Naive B cell (primary cell): ENCODE data around the gene MSMP. TPM values are rescaled to one million over a fixed set of nuclear protein-coding genes. Genes with fewer than 3 reads are reported as not detected.

ENCODE experiments used
- ATAC-seq, 2 donors: fragments of 150-1000 bp; cut with Tn5 transposase; 2 replicates each; pipeline ENCODE4 v1.10.0; 2021; ENCODE audit warnings: low read depth in 2 of 2, mild to moderate bottlenecking in 2 of 2, moderate library complexity in 2 of 2
- DNase-seq: peaks from one replicate; pipeline ENCODE4 v3.0.0; 2022
- H3K27ac Mint-ChIP-seq, 6 donors: one replicate each; pipeline ENCODE4 v1.8.0; 2020 to 2022; ENCODE audit warnings: mild to moderate bottlenecking in 6 of 6, mixed read lengths in 6 of 6, moderate library complexity in 5 of 6, inconsistent platforms in 2 of 6
- H3K27me3 Mint-ChIP-seq, 3 donors: one replicate each; pipeline ENCODE4 v1.8.0; 2021 to 2022; ENCODE audit warnings: mixed read lengths in 3 of 3, mild to moderate bottlenecking in 1 of 3
- H3K36me3 Mint-ChIP-seq, 2 donors: one replicate each; pipeline ENCODE4 v1.8.0; 2020 to 2022; ENCODE audit warnings: mixed read lengths in 2 of 2, inconsistent platforms in 1 of 2, mild to moderate bottlenecking in 1 of 2
- H3K4me1 Mint-ChIP-seq, 3 donors: one replicate each; pipeline ENCODE4 v1.8.0; 2020 to 2022; ENCODE audit warnings: mixed read lengths in 3 of 3, inconsistent platforms in 1 of 3, mild to moderate bottlenecking in 1 of 3, moderate library complexity in 1 of 3
- H3K4me3 Mint-ChIP-seq, 8 donors: one replicate each; pipeline ENCODE4 v1.8.0; 2020 to 2022; ENCODE audit warnings: mild to moderate bottlenecking in 8 of 8, mixed read lengths in 8 of 8, moderate library complexity in 8 of 8, inconsistent platforms in 2 of 8
- H3K9me3 Mint-ChIP-seq, 7 donors: one replicate each; pipeline ENCODE4 v1.8.0; 2020 to 2022; ENCODE audit warnings: mixed read lengths in 7 of 7, mild to moderate bottlenecking in 5 of 7, inconsistent platforms in 2 of 7, moderate library complexity in 1 of 7
- polyA plus RNA-seq, 6 donors: library from polyadenylated mRNA; unstranded; fragments of 300-500 nt; fragmentation: Illumina TruSeq; gene quantifications; one replicate each; pipeline ENCODE4 v1.2.3, GENCODE V29; 2021; ENCODE audit warnings: low read depth in 6 of 6

The MSMP gene
- polyA plus RNA-seq, 6 donors from 2014 or later: 2.1 to 7.2 (median 3.6) TPM; not detected in 1

DNA sequence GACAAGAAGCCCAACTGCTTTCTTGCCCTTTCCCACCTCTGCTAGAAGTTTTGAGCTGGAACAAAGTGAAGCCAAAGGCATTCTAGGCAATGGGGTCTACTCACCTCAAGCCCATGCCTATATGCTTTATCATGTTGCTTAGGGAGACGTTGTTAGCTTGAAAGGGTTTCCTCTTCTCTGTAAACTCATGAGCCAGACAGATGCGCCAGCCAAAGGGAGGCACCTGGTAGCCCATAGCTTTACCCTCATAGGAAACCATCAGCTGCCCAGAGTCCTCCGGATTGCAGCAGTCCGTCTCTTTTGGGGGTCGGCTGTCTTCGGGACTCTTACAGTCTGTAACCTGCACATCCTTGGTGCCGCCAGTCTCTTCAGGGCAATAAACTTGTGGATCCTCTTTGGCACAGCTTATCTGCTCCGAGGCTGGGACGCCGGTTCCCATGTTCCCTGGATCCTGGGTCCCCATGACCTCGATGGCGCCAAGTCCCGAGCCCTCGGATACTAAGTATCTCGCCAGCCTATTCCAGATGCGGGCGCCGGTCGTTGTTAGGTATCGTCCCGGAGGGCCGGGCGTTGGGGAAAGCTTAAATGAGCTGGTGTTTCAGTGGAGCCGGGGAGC lies 5.7 kb downstream of the MSMP start:
- Mint-ChIP-seq H3K27me3 (no peaks in the 10 kb centered on the region), H3K4me3 (peak overlapping the region; percentile 87 to 97 (median 95)), H3K36me3 (peaks cover 11 to 20% of the 10 kb centered on the region in 2 donors), H3K9me3 (no peaks in the 10 kb centered on the region), H3K27ac (peak overlapping the region in 5 of 6 donors; percentile 29 to 94 (median 89)), H3K4me1 (peaks cover 51 to 52% (median 52%) of the 10 kb centered on the region in 3 donors)
- DNase-seq (no peak), ATAC-seq (no peak)

DNA sequence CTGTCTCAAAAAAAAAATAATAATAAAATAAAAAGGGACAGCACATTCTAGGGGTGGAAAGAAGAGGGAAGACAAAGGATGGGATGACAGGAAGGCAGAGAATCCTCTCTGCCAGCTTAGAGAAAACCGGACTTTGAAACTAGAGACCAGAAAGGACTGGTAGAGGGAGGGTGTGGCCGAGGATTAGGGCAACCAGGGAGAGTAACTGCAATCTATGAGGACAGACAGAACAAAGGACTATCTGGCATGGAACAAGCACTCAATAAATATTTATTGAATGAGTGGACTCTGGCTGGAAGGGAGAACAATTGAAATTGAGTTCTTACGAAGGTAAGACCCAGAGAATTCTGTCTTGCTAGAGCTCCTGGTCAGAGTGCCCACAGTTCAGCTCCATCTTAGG lies 7.5 kb downstream of the MSMP start:
- no peak for ATAC-seq
- peaks cover 53 to 55% (median 53%) of the 10 kb centered on the region in 3 donors for H3K4me1 Mint-ChIP-seq
- H3K4me3 Mint-ChIP-seq: peak overlapping the region in 7 of 8 donors; percentile 74 to 97 (median 94)

DNA sequence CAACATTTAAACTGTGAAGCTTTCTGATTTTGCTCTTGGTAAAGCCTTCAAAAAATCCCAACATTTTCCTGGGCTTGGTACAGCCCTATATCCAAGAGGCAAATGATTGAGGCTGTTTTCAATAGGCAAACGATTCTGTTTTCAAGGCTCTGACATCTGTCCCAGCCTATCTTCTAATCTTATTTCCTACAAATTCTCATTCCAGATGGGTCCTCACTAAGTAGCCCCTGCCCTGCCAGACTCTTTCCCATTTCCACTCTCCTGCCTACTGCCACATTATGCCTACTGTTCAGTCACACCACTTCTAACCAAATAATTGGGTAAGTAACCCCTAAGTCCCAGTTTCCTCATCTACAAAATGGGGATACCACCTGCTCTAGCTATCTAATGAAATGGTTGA lies 8.5 kb downstream of the MSMP start:
- H3K27ac Mint-ChIP-seq: no peak overlapping the region

More for the DNA sequence above, 7.5 kb downstream of the MSMP start:
- H3K27me3 Mint-ChIP-seq: no peaks in the 10 kb centered on the region
- no peaks in the 10 kb centered on the region for H3K9me3 Mint-ChIP-seq
- H3K27ac Mint-ChIP-seq: peak overlapping the region in 2 of 6 donors; percentile 9 to 26
- no peak for DNase-seq
- peaks cover 16 to 20% of the 10 kb centered on the region in 2 donors for H3K36me3 Mint-ChIP-seq

DNA sequence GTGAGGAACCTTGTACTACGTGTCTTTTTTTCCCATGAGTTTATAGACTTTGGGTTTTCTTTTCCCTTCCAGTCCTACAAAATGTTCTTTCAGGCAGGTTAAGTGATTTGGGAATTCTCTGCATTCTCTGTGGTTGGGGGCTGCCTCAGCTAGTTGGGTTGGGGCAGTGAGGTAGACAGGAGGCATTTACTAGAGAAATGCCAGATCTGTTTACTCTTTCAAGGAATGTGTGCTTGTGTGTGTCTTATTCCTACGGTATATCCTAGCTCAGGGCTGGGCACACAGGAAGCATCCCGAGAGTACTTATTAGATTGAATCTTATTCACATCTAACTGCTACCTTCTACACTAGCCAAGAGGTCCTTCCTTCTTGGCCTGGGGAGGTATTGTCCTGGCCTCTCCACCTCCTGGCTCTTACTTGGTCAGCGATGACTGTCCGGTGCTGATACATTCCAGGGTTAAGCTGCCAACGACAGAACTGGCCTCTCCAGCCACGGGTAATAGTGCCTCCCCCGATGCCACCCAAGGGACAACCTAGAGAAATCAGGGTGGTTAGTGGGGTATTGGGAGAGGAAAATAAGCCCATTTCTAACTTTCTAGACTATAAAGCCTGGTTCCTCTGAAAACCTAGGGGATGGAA lies 10.1 kb downstream of the MSMP start:
- peaks cover 39 to 46% (median 40%) of the 10 kb centered on the region in 3 donors for H3K4me1 Mint-ChIP-seq
- H3K27ac Mint-ChIP-seq: peak overlapping the region in 2 of 6 donors; percentile 19 to 38
- ATAC-seq (no peak), DNase-seq (no peak)
- H3K27me3 Mint-ChIP-seq: no peaks in the 10 kb centered on the region
- H3K4me3 Mint-ChIP-seq: no peak overlapping the region
- H3K36me3 Mint-ChIP-seq: peaks cover 16 to 28% of the 10 kb centered on the region in 2 donors
- no peaks in the 10 kb centered on the region for H3K9me3 Mint-ChIP-seq

More for the DNA sequence above, 8.5 kb downstream of the MSMP start:
- Mint-ChIP-seq H3K4me3 (peak overlapping the region in 2 of 8 donors; percentile 74 to 81), H3K36me3 (peaks cover 16 to 20% of the 10 kb centered on the region in 2 donors), H3K4me1 (peaks cover 48 to 55% (median 50%) of the 10 kb centered on the region in 3 donors), H3K27me3 (no peaks in the 10 kb centered on the region), H3K9me3 (no peaks in the 10 kb centered on the region)
- ATAC-seq (no peak), DNase-seq (no peak)

DNA sequence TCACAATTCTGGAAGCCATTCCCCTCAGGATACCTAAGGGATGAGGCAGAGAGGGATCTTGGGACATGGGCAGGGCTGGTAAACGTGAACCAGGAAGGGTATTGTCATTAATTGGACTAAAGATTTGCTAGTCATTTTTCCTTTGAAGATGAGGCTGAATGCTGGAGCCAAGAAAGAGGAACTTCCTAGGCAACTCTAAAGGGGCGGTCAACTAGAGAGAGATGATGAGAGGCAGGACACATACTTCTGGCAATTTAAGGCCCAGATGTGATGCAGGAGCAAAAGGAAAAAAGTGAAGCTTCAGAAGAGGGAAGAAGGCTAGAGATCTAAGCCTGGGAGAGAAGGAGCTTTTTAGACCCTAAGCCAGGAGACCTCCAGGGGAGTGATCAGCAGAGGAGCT lies 10.6 kb downstream of the MSMP start:
- Mint-ChIP-seq H3K4me1 (peaks cover 37 to 46% (median 38%) of the 10 kb centered on the region in 3 donors), H3K9me3 (no peaks in the 10 kb centered on the region), H3K27me3 (no peaks in the 10 kb centered on the region)

DNA sequence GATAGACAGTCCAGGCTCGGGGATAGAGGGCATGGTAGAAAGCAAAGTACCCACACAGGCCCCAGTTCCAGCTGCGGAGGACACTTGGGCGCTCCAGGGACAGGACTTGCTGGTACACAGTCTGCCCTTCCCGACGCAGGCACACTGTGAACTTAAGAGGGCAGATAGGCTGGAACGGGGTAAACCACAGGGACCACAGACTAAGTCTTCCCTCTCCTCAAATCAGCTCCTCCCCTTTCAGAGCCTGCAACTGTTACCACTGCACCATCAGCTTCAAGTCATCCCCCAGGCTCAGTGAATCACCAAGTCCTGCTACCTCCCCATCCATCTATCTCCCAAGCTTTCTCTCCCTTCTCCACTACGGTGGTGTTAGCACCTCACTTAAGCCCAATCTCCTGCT lies 12.3 kb downstream of the MSMP start:
- DNase-seq (no peak), ATAC-seq (no peak)
- peaks cover 16 to 35% of the 10 kb centered on the region in 2 donors for H3K36me3 Mint-ChIP-seq

More for the DNA sequence above, 10.6 kb downstream of the MSMP start:
- no peak for ATAC-seq
- no peak overlapping the region for H3K4me3 Mint-ChIP-seq
- H3K27ac Mint-ChIP-seq: peak overlapping the region in 4 of 6 donors; percentile 8 to 44 (median 16)
- no peak for DNase-seq
- peaks cover 16 to 34% of the 10 kb centered on the region in 2 donors for H3K36me3 Mint-ChIP-seq

DNA sequence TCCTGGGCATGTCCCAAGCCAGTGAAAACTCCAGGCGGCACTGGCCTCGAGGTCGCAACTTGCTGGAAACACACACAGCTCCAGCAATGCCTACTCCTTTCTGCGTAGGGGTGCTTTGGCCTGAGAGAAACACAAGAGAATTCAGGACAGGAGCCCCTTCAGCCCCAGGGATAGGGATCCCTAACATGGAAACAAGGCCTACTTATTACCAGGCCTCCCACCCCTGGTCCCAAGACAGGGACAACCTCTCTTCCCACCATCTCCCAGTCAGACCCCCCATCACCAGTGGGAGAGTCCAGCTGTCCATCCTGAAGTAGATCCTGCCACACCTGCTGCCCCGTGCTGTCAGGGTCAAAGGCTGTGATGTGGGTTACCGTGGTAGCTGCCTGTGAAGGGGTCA lies 13.8 kb downstream of the MSMP start:
- peaks cover 6 to 28% (median 14%) of the 10 kb centered on the region in 3 donors for H3K4me1 Mint-ChIP-seq
- no peak overlapping the region for H3K27ac Mint-ChIP-seq
- H3K36me3 Mint-ChIP-seq: peaks cover 20 to 38% of the 10 kb centered on the region in 2 donors
- ATAC-seq (no peak), DNase-seq (no peak)
- no peaks in the 10 kb centered on the region for H3K27me3 Mint-ChIP-seq
- H3K4me3 Mint-ChIP-seq: peak overlapping the region in 1 of 8 donors; percentile 47
- no peaks in the 10 kb centered on the region for H3K9me3 Mint-ChIP-seq

More for the DNA sequence above, 12.3 kb downstream of the MSMP start:
- peaks cover 20 to 30% (median 20%) of the 10 kb centered on the region in 3 donors for H3K4me1 Mint-ChIP-seq
- peak overlapping the region in 2 of 6 donors; percentile 8 to 53 for H3K27ac Mint-ChIP-seq
- H3K4me3 Mint-ChIP-seq: no peak overlapping the region
- H3K9me3 Mint-ChIP-seq: no peaks in the 10 kb centered on the region
- no peaks in the 10 kb centered on the region for H3K27me3 Mint-ChIP-seq

DNA sequence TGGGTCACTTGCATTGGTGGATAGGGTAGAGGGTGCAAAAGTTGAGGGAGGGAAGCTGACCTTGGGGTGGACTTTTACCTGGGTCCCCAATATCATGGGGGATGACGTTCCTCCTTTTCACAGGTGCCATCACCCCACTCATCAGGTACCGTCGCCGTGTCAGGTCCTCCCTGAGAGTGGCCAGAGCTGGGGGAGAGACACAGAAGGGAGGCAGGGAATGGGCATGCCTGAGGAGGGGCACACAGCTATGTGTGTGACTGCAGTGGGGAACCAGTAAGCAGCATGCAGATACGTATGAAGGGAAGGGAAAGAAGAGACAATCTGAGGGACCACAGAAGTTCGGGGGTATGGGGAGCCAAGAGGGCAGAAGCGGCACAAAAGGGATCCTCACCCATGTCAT lies 15.2 kb downstream of the MSMP start:
- no peak overlapping the region for H3K27ac Mint-ChIP-seq
- H3K36me3 Mint-ChIP-seq: peaks cover 22 to 44% of the 10 kb centered on the region in 2 donors
- peaks cover 6 to 26% (median 10%) of the 10 kb centered on the region in 3 donors for H3K4me1 Mint-ChIP-seq
- DNase-seq (no peak), ATAC-seq (no peak)
- H3K27me3 Mint-ChIP-seq: no peaks in the 10 kb centered on the region
- no peak overlapping the region for H3K4me3 Mint-ChIP-seq
- no peaks in the 10 kb centered on the region for H3K9me3 Mint-ChIP-seq

DNA sequence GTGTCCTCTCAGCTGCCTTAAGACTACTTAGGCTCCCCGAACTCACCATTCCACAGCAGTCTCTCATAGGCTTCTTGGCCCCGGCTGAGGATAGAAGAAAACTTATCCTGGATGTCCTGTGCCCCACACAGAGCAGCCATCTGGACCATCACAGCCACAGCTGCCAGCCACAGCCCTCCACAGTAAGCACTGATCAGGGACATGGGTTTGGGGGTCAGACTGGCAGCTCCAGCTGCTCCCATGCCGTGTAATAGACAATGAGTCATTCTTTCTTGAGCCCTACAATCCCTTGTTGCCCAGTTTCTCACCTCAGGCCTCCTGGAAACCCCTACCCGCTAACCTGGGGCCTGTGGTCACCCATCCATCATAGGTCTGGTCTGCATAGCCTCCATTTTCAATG lies 15.9 kb downstream of the MSMP start:
- Mint-ChIP-seq H3K27me3 (no peaks in the 10 kb centered on the region), H3K36me3 (peaks cover 16 to 37% of the 10 kb centered on the region in 2 donors), H3K27ac (peak overlapping the region in 2 of 6 donors; percentile 43 to 81), H3K9me3 (no peaks in the 10 kb centered on the region), H3K4me1 (peaks cover 3 to 22% (median 8%) of the 10 kb centered on the region in 3 donors), H3K4me3 (no peak overlapping the region)
- ATAC-seq (no peak), DNase-seq (no peak)

DNA sequence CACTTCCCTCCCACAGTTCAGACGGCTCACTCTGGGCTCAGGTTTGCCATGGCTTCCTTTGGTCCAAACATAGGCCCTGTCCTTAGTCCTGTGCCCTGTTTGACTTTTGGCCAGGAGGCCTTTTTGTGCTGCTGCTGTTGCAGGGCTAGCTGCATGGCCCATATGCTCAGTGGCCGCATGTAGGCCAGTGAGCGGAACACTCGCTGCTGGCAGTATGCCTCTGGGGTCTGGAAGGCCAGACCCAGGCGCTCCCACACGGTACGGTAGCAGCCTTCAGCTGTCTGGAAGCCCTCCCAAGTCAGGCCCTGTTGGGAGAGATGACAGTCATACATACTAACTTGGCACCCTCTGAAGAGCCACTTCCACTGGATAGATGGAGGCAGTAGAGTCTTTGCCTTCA lies 16.9 kb downstream of the MSMP start:
- Mint-ChIP-seq H3K36me3 (peaks cover 10 to 30% of the 10 kb centered on the region in 2 donors), H3K4me1 (peaks cover 12 to 25% (median 14%) of the 10 kb centered on the region in 3 donors), H3K27me3 (no peaks in the 10 kb centered on the region), H3K27ac (peak overlapping the region in 2 of 6 donors; percentile 5 to 22), H3K4me3 (no peak overlapping the region), H3K9me3 (no peaks in the 10 kb centered on the region)
- DNase-seq (no peak), ATAC-seq (no peak)

DNA sequence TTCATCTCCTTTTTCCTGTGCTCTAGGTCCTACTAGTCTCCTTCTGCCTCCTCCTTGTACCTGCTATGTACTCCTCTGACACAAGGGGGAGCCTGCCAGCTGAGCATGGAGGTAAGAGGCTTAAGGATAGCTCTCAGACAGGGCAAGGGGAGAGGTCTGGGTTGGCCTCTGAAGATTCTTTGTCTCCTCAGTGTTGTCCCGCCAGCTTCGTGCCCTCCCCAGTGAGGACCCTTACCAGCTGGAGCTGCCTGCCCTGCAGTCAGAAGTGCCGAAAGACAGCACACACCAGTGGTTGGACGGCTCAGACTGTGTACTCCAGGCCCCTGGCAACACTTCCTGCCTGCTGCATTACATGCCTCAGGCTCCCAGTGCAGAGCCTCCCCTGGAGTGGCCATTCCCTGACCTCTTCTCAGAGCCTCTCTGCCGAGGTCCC lies 17.9 kb downstream of the MSMP start:
- H3K27ac Mint-ChIP-seq: peak overlapping the region in 3 of 6 donors; percentile 5 to 85 (median 32)
- no peak for ATAC-seq
- H3K36me3 Mint-ChIP-seq: peaks cover 6 to 24% of the 10 kb centered on the region in 2 donors
- H3K4me3 Mint-ChIP-seq: peak overlapping the region in 2 of 8 donors; percentile 71 to 76
- DNase-seq: peak; percentile 67
- no peaks in the 10 kb centered on the region for H3K27me3 Mint-ChIP-seq
- H3K9me3 Mint-ChIP-seq: no peaks in the 10 kb centered on the region
- peaks cover 12 to 26% (median 16%) of the 10 kb centered on the region in 3 donors for H3K4me1 Mint-ChIP-seq

DNA sequence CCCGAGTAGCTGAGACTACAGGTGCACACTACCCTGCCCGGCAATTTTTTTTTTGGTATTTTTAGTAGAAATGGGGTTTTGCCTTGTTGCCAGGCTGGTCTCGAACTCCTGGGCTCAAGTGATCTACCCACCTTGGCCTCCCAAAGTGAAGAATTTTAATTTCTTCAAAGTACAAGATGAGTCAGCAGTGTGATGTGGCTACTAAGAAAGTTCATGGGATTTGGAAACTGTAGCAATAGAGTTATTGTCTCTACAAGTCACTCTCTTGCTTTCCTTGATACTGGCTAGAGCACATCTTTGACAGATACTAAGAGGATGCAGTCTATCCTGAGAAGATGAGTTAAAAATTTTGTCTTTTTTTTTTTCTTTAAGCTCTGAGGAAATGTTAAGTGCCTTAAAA lies 20.0 kb downstream of the MSMP start:
- DNase-seq: no peak
- Mint-ChIP-seq H3K4me3 (no peak overlapping the region), H3K36me3 (peaks cover 6 to 17% of the 10 kb centered on the region in 2 donors), H3K27ac (no peak overlapping the region), H3K4me1 (peaks cover 12 to 30% (median 16%) of the 10 kb centered on the region in 3 donors), H3K9me3 (no peaks in the 10 kb centered on the region), H3K27me3 (no peaks in the 10 kb centered on the region)
- no peak for ATAC-seq

DNA sequence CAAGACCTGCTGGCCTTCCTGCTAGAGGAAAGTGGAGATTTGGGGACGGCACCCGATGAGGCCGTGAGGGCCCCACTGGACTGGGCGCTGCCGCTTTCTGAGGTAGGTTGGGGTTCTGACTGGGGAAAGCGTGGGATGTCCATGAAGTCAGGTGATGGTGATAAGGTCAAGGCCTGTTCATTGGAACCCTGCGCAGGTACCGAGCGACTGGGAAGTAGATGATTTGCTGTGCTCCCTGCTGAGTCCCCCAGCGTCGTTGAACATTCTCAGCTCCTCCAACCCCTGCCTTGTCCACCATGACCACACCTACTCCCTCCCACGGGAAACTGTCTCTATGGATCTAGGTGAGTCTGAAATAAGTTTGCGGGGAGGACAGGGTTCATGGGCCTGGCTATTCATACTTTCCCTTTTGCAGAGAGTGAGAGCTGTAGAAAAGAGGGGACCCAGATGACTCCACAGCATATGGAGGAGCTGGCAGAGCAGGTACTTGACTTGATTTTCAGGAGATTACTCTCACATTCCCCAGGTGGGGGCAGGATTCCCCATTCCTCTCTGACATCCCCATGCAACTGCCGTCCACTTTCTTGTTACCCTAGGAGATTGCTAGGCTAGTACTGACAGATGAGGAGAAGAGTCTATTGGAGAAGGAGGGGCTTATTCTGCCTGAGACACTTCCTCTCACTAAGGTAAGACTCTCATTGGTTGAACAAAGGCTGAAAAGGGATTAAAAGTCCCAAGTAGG lies 21.1 kb downstream of the MSMP start:
- peaks cover 12 to 30% (median 16%) of the 10 kb centered on the region in 3 donors for H3K4me1 Mint-ChIP-seq
- peak overlapping the region in 2 of 8 donors; percentile 96 to 98 for H3K4me3 Mint-ChIP-seq
- ATAC-seq: no peak
- no peaks in the 10 kb centered on the region for H3K27me3 Mint-ChIP-seq
- H3K27ac Mint-ChIP-seq: peak overlapping the region in 5 of 6 donors; percentile 90 to 98 (median 95)
- DNase-seq: no peak
- peaks cover 6 to 9% of the 10 kb centered on the region in 2 donors for H3K36me3 Mint-ChIP-seq
- no peaks in the 10 kb centered on the region for H3K9me3 Mint-ChIP-seq
